HG03139 (cell line): Measurements from ENCODE around the gene DBNL.

ENCODE experiments used
- ATAC-seq: cut with Tn5 transposase; IDR thresholded peaks from one replicate; pipeline ENCODE4 v1.9.1; 2021; ENCODE audit not compliant: unreplicated experiment

Gene DBNL

DNA sequence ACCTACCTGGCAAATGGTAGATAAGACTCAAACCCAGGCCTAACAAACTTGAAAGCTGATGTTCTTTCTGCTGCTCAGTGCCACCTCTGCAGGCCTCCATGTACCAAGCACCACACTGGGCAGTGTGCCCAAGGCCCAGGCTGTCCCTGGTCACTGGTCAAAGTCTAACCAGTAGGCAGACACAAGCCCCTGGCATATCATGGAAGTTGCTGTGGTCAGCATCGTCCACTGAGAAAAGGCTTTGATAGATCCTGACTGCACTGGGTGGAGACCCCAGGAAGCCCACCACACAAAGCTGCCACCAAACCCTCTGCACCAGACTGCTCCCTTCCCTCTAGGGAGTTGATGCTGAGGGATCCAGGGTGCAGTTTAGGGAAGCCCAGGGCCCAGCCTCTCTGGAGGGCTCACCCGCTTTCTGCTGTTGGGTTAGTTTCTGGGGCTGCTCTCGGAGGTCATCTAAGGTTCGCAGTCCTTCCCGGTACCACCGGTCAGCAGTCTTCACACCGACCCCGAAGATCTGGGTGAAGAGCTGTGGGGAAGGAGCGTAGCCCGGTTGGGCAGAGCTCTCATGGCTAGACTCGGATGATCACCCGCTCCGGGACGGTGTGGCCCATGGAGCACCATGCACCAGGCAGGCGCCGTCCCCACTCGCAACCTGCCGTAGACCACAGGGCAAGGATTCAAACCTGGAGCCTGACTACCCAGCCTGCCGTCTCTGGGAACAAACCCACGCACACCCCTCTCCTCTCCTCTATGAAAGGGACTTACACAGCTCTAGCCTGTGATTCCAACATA is 31.8 kb downstream of the DBNL start:
- no peak for ATAC-seq

DNA sequence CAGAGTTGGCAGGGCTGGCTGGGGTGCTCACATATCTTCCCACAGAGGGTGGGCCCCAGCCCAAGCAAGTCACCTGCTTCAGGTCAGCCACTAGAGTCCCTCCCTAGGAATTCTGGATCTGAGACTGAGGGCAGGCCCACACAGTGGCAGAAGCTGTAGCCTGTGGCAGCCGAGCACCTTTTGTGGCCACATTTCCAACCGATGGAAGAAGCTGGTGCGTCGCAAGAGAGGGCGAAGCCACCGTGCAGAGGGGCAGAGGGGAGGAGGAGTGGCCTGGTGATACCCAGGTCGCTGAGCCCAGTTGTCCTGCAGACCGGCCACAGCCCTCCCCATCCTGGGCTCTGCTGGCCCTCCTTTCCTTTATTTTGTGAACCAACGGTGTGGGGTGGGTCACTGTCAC is 32.6 kb downstream of the DBNL start:
- no peak for ATAC-seq

DNA sequence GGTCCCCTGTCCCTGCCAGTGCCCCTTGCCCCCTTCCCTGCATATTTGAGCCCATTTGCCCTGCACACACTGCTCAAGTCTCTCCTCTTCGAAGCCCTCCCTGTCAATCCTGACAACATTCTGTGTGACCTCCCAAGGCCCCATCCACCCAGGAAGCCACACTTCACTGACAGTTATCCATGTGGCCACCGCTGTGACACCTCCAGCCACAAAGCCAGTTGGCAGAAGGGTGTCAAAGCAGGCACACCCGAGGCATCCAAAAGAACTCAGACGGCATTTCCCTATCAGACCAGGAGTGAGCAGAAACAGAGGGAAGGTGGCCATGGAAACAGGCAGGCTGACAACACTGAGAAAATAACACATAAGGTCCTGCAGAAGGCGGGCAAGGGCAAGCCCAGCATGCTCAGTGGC is 33.2 kb downstream of the DBNL start:
- no peak for ATAC-seq

DNA sequence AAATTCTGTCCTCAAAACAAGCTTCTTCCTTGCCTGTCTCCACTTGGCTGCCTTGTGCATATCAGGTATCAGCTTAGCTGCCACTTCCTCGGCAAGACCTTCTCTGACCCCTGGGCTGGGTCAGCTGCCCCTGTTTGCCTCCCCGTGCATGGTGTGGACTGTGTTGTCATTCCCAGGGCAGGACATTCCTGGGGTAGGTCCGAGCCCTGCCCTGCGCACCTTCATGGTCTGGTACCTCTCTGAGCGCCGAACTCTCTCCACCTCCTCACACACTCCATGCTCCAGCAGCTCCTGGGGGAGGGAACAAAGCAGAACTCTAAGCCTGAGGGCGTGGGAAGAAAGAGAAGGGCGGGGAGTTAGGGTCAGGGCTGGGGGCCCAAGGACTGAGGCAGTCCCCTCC is 34.0 kb downstream of the DBNL start:
- no peak for ATAC-seq

DNA sequence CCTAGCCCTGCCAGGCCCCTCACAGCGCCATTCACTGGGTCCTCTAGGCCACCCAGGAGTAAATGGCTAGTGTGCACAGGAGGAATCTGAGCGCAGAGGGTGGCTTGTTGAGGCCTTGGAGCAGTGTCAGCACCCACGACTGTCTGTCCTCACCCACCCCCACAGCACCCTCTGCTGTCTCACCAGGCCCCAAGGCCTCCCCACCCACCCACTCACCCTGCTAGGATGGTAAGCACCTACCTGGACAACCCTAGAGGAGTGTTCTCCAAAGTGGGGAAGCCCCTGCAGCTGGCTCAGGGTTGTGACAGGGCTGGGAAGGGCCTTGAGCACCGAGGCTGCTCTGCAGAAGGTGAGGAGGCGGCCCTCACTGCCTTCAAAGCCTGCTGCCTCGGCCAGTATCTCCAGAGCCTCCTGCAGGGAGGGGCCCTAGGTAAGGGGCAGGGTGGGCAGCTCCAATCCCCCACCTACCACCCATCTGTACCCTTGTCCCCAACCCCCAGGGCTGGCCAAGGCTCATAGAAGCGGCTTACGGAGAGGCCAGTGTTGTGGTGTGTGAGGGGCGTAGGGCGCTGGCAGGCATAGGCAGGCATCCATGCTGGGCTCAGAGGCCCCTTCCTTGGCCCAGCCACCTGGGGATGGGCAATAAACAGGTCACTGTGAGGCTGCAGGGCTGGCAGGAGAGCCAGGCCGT is 35.0 kb downstream of the DBNL start:
- no peak for ATAC-seq

DNA sequence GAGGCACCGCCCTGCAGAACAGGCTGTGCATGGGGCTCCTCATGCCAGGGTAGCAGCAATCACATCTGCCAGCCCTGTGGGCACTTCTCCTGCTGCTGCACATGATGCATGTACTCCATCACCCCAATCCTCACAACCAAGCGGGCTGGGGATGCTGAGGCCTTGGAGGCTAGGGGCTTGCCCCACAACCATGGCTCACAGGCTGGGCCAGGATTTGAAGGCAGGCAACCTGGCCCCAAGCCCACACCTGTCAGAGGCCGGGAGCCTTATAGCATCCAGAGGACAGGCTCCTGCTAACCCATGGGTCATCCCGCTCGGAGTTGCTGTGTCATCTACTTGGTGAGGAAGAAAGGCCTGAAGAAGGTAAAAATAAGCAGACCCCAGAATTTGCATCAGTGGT is 35.6 kb downstream of the DBNL start:
- no peak for ATAC-seq

DNA sequence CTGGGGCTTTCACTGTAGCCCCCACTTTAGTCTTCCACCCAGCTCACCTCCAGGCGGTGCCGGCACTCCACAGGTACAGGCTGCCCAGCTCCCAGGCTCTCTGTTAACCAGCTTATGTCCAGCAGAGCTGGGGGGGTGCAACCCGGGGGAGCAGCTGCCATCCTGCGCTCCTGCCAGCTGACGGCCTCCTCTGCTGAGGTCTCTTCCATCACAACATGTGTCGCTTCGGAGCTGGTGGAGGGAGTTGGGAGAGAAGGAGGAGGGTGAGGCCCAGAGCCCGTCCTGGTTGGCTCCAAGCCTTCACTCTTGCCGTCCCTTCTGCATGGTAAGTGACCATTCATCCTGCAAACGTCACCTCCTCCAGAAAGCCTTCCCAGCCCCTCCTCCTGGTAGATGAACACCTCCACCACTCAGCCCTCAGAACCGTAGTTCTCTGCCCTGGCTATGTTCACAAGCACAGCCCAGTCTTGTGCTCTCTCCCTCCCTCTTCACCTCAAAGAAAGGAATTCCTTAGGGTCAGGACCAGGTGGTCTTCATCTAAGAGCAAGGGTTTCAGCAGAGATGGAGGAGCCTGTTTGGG is 36.3 kb downstream of the DBNL start:
- ATAC-seq: no peak

DNA sequence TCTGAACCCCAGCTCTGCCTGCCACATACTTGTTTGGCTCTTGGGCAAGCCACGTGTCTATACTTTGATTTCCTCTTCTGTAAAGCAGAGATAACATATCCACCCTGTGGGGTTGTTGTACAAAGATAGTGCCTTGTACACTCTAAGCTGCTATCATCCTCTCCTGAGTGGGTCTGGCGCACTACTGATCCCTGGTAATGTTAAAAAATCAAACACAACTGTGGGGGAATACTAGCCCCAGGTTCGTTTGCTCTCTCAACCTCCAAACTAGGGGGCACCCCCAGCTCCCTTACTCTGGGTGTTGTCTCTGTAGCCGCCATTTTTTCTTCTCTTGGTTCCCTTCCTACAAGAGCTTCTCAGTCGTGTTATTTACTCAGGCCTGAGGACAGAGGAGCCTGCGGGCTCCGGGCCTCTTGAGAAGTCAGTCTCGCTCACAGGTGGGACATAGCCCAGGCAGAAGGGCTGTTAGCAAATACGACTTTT is 36.8 kb downstream of the DBNL start:
- ATAC-seq: no peak

DNA sequence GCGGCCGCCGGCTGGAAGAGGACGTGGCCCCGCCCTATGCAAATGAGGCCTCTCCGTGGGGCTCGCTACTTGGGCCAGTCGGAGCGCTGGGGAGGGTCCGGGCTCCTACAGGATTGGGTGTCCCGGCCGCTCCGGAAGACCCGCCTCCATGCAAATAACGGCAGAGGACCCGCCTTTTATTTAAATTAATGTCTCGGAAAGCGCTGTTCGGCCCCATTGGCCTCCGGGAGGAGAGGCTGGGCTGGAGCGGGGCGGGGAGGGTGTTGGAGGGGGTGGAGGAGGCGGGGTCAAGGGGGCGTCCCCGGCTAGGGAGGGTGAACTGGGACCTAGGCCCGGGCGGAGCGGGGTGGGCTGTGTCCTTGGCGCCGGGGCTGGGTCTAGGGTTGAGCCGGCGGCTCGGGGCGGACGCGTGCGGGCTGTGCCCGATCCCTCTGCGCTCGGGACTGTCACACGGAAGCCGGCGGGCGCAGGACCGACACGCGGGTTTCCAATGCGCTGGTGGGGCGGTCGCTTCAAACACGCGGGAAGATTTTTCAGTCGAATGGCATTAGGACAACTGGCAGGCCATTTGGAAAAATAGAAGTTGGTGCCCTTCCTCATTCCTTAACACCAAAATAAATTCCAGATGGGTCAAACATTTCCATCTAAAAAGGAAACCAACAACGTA is 38.2 kb downstream of the DBNL start:
- ATAC-seq: peak; percentile 87

DNA sequence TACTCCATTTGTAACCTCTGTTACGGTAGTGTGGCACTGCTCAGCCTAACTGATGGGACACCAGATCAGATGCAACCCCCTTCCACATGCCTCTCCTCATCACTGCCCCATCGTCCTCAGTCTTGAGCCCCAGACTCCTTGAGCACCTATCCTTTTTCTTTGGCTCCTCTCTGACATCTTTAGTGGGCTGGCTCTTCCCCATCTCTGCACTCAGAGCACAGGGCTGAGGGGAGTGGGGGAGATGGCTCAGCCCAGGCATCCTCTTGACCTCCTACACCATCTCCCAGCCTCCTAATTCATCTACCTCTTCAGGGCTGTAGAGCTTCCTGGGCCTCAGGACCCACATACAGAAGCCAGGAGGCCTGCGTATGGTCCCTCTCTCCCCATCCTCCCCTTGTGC is 39.3 kb downstream of the DBNL start:
- no peak for ATAC-seq

DNA sequence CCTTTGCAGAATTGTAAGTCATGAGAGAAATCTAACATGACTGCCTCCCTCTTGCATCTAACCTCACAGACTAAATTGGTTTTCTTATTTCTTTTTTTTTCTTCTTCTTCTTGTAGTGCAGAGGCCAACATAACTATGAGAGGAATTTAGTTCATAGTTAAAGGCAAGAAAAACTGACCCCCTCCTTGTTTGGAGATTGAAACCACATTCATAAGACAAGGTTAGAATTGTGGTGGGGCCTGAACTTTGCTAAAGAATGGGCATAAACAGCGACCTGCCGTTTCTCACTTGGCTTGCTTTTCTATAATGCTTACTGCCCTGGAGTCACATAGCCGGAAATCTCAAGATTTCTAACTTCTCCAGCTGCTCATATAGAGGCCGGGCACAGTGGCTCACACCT is 40.2 kb downstream of the DBNL start:
- ATAC-seq: no peak

DNA sequence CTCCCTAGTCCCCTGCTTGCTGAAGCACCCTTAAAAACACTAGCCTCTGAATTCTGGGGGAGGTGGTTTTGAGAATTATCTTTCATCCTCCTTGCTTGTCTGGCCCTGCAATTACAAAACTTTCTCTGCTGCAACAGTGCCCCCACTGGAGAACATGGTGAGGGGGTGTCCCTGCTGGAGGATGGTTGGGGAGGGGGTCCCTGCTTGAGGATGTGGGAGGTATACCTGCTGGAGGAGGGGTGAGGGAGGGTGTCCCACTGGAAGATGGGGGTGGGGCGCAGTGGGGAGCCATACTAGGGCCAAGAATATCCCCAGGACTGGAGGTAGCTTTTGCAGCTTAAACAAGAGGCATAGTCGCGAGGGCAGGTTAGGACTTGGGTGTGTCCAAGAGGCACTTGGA is 41.0 kb downstream of the DBNL start:
- no peak for ATAC-seq

DNA sequence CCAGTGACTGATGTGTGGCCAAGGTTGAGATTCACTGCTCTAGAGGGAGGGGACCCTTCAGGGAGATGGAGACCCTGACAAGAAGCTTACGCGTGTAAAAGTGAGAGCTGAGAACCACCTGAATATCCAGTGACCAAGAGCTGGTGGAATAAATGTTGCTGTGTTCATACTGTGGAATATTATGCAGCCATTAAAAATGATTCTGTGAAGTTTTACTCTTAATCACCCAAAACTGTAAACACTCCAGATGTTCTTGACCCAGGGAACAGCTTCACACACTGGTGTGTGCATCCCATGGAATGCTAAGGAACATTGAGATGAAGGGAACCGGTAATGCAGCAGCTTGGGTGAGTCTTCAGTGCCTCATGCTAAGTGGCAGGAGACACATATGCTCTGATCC is 42.1 kb downstream of the DBNL start:
- no peak for ATAC-seq

DNA sequence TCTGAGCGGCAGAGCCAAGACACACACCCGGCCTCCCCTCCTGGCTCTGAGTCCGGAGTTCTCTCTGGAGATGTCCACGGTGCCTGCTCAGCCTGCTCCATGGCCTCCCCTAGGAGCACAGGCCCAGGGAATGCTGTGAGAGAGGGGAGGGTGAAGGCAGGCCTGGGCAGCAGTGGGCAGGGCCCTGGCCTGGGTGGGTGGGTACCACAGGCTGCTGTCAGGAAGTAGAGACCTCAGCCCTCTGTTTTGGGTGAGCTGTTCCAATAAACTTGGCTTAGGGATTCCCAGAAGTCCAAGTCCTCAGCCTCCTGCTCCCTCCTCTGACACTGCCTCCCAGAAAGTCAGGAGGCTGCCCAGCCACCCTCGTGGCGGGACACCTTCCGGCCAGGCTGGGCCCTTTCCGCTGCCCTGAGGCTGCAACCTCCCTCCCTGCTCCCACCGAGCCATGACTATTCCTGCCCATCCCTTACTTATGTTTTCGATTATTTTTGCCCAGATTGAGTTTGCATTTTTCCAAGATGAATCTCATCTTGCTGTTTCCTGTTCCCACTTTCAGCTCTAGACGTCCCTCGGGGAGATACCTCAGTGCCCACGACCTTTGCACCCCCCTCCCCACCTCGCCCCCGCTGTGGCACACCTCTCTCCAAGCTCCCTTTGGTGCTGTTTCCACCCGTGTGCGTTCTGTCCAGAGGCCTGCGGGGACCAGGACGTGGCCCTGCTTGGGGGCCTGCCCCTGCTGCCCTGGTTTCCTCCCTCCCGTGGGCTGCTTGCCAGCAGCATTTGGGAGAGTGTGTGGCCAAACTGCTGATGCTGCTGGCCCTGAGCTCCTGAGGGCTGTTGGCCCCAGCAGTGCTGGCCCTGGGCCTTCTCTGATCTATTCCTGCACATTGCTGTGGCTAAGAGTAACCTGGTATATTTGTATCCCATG is 43.7 kb downstream of the DBNL start:
- no peak for ATAC-seq

DNA sequence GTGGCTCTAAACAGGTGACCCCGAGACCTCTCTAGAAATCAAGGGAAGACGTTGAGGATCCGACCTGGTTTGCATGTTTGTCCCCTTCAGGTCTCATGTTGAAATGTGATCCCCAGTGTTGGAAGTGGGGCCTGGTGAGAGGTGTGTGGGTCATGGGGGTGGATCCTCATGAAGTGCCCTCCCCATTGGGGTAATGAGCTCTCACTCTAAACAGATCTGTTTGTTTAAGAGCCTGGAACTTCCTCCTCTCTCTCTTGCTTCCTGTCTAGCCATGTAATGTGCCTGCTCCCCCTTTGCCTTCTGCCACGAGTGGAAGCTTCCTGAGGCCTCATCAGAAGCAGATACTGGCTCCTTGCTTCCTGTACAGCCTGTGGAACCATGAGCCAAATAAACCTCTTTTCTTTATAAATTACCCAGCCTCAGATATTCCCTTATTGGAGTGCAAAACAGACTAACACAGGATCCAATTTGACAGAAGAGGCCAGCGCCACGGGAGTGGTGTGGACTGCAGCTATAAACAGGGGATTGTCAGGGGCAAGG is 48.7 kb downstream of the DBNL start:
- no peak for ATAC-seq

DNA sequence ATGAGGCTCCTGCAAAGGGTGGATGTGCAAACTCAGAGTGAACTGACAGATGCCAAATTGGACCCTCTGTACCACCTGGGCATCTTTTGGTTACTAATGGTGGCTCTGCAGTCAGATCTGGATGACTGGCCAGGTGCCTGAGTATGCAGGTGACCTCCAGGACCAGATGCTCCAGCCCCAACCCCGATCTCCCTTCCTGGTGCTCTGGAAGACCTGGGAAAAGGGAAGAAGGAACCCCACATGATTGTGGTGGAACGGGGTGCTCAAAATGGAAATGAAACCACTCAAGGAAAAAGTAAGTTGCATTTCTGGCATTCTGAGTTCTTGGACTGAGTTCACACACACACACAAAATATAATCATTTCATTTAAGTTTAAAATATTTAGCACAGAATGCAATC is 49.9 kb downstream of the DBNL start:
- ATAC-seq: no peak

DNA sequence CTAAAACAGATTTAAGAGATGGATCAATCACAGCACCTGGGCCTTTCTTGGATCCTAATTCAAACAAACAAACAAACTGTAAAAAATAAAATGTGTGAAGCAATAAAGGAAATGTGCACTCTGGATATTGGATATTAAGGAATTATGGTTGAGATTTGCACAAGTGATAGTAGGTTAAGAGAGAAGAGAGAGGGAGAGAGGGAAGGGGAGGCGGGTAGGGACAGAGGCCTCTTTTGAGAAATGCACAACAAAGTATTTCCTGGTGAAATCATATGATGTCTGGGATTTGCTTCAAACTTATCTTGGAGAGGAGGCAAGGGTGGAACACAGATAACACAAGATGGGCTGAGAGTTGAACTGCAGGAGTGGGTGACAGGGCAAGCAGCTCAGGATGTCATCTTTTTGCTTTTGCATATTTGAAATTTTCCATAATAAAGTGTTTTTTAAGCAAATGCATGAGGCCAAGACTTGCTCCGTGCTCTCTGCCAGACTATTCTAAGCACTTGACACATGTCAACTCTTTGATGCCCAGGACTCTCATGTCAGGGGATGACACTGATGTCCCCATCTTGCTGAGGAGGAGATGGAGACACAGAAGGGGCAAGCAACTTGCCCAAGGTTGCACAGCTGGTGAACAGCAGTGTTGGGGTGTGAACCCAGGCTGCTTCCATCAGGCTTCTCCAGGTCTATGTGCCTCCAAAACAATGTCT is 50.5 kb downstream of the DBNL start:
- ATAC-seq: no peak

DNA sequence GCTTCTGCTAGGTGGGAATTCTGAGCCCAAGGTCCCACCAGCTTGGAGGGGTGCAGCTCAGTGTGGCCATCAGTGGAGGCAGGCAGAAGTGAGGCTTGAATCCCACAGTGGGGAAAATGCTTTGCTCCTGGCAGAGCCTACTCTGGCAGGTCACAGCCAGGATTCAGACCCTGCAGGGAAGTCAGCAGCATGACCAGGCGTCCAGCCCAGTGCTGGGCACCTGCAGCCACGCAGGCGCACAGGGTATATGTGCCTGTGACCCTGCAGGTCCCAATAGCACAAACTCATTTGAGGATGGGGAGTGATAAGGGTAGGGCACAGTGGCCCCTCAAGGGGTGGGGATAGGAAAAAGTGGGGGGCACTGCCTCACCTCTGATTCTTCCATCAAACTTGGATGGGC is 51.3 kb downstream of the DBNL start:
- ATAC-seq: no peak

DNA sequence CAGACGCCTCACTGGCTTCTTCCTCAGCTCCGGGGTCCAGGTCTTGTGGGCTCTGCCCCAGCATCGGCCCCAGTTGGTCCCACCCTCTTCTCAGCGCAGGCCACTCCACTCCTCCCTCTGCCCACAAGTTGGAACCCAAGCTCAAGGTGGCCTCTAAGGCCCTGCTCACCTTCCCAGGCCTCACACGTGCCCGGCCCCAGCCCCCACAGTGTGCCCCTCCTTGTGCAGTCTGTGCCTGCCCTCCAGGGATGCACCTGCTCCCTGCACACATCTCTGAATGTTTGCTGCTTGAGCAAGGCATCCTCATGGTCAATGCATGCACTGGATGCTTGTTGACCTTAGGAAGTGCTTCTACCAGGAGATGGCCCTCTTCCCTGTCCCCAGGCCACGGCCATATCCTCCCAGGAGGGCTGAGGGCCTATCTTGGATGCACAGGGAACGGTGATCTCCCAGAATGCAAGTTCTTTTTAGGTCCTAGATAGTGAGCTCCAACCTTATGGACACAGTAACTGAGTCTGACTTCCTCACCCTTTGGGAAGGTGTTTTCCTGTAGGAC is 51.9 kb downstream of the DBNL start:
- no peak for ATAC-seq
